GM12872 (cell line): ENCODE results near the gene RAB30.

Experiments used
- TF ChIP-seq, protein P1 (sequence below): IDR thresholded peaks from 3 replicates; pipeline ENCODE4 v1.5.1; 2011; ENCODE audit warnings: low read depth, mild to moderate bottlenecking, low read length, moderate library complexity; ENCODE audit not compliant: insufficient read depth

RAB30 gene

GRCh38 chr11:82978422-82979099, 93.1 kb downstream of the RAB30 start:
- TF ChIP-seq, protein P1, sequence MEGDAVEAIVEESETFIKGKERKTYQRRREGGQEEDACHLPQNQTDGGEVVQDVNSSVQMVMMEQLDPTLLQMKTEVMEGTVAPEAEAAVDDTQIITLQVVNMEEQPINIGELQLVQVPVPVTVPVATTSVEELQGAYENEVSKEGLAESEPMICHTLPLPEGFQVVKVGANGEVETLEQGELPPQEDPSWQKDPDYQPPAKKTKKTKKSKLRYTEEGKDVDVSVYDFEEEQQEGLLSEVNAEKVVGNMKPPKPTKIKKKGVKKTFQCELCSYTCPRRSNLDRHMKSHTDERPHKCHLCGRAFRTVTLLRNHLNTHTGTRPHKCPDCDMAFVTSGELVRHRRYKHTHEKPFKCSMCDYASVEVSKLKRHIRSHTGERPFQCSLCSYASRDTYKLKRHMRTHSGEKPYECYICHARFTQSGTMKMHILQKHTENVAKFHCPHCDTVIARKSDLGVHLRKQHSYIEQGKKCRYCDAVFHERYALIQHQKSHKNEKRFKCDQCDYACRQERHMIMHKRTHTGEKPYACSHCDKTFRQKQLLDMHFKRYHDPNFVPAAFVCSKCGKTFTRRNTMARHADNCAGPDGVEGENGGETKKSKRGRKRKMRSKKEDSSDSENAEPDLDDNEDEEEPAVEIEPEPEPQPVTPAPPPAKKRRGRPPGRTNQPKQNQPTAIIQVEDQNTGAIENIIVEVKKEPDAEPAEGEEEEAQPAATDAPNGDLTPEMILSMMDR: no peak

DNA sequence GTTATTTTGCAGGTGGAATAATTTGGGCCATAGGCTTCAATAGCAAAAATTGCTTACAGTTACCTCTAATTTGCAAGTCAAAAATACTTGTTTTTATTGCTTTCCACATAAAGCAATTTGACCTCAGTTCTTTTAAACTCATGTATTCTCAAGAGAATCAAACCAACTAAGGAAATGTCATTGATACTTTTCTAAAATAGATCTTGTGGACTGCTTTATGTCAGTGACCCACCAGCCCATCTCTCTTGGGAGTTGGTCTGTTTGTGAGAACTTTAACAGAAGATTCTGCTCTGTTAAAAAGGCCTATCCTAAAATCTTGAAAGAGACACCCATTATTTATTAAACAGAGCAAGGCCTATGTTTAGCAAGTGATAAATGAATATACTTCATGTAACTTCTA, 94.9 kb downstream of the RAB30 start:
- TF ChIP-seq, protein P1: no peak

DNA sequence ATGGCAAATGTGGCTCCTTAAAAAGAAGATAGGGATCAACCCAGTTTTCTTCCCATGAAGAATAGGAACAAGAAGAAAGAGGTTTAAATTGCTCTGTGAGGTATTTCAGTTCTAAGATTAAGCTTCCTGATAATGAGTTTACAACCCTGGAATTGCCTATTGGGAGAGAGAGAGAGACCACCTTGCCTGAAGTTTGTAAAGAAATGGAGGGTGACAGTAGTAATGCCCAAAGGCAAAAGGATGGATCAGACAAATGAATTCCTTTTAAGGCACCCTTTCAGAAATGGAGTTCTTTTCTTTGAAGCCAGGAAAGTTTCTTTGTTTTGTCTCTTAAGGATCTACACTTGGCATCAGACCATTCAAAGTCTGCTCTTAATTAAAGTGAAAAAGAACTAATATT, 95.8 kb downstream of the RAB30 start:
- TF ChIP-seq, protein P1: no peak

- TF ChIP-seq, protein P1: no peak
Measured at GRCh38 chr11:82974851-82975250, 96.8 kb downstream of the RAB30 start.

DNA sequence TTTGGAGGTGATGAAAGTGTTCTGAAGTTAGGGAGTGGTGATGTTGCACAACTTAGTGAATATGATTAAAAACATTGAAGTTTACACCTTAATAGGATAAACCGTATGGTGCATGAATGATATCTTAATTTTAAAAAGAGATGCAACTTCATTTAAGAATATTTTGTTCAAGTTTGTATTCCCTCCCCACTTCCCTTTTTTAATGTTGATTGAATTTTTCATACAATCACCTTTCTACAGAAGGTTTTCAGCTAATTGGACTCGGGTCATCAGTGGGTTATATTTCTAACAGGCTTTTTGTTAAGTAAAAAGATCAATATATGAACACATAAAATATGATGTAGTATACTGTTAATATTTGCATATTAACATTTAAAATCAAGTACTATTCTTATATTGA, 97.6 kb downstream of the RAB30 start:
- TF ChIP-seq, protein P1: no peak

DNA sequence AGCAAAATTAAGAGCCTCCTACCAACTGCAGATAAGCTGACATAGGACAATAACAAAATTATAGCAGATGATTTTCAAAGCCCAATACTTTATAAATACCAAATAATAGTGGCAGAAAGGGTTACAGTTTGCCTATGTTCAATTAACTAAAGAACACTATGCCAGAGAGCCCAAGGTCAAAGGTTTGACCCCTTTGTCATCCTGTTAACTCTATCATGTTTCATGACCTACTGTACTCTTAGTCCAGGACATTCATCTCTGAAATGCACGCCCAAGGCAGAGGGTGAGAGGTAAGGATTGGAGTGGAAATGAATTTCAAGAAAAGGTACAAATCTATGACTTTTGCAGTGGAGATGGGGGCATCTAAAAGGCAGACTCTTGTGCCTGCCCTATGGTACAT, 99.6 kb downstream of the RAB30 start:
- TF ChIP-seq, protein P1: no peak

- TF ChIP-seq, protein P1: no peak
Measured at GRCh38 chr11:82969811-82970210, 101.9 kb downstream of the RAB30 start.
